Hepatocyte (in vitro differentiated cells): ENCODE results near the gene PPP1R7.

Experiments
- EZH2 ChIP-seq: fragments of 200-600 bp; sonication (generic); IDR thresholded peaks from 2 replicates; pipeline ENCODE4 v1.6.1; 2016; ENCODE audit warnings: antibody characterized with exemption, mild to moderate bottlenecking, borderline replicate concordance
- EZH2phosphoT487 ChIP-seq: fragments of 200-600 bp; sonication (generic); IDR thresholded peaks from one replicate; pipeline ENCODE4 v1.6.1; 2018; ENCODE audit warnings: antibody characterized with exemption, mild to moderate bottlenecking, low read depth, moderate library complexity; ENCODE audit not compliant: unreplicated experiment, severe bottlenecking
- TF ChIP-seq, protein P1 (sequence below): fragments of 200-600 bp; sonication (generic); IDR thresholded peaks from 2 replicates; pipeline ENCODE4 v1.5.1; 2016; ENCODE audit warnings: antibody characterized with exemption, mild to moderate bottlenecking; ENCODE audit not compliant: poor library complexity

GRCh38 chr2:241207641-241208040 is 57.4 kb downstream of the PPP1R7 start:
- TF ChIP-seq, protein P1, sequence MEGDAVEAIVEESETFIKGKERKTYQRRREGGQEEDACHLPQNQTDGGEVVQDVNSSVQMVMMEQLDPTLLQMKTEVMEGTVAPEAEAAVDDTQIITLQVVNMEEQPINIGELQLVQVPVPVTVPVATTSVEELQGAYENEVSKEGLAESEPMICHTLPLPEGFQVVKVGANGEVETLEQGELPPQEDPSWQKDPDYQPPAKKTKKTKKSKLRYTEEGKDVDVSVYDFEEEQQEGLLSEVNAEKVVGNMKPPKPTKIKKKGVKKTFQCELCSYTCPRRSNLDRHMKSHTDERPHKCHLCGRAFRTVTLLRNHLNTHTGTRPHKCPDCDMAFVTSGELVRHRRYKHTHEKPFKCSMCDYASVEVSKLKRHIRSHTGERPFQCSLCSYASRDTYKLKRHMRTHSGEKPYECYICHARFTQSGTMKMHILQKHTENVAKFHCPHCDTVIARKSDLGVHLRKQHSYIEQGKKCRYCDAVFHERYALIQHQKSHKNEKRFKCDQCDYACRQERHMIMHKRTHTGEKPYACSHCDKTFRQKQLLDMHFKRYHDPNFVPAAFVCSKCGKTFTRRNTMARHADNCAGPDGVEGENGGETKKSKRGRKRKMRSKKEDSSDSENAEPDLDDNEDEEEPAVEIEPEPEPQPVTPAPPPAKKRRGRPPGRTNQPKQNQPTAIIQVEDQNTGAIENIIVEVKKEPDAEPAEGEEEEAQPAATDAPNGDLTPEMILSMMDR = no peak
- TF ChIP-seq EZH2 = no peak
- no peak for TF ChIP-seq EZH2phosphoT487
